GM21576 (cell line): Measurements from ENCODE around the gene NLRP12.
"Not testable (repeated sequence)": the region's sequence is repeated elsewhere in the genome, so short reads cannot be mapped to it uniquely, and the experiment has no call there.

ENCODE experiments used
- ATAC-seq: cut with Tn5 transposase; IDR thresholded peaks from one replicate; pipeline ENCODE4 v1.9.1; 2021; ENCODE audit warnings: mild to moderate bottlenecking, moderate library complexity; ENCODE audit not compliant: unreplicated experiment

The NLRP12 gene

GRCh38 chr19:53824134-53824611 lies at the start of gene NLRP12:
TSS of gene NLRP12 (minus strand) at chr19:53824314. CDS start at chr19:53824174, 140 bp downstream.
- ATAC-seq: no peak

- ATAC-seq: no peak
Observed at GRCh38 chr19:53872762-53873161, 48.6 kb upstream of the NLRP12 start.

GRCh38 chr19:53871454-53871853 lies 47.3 kb upstream of the NLRP12 start:
- no peak for ATAC-seq

GRCh38 chr19:53870485-53870844 lies 46.4 kb upstream of the NLRP12 start:
- ATAC-seq: no peak

- not testable (repeated sequence) for ATAC-seq
Observed at GRCh38 chr19:53869805-53870484, 45.8 kb upstream of the NLRP12 start.

- peak; percentile 27 for ATAC-seq
Observed at GRCh38 chr19:53868892-53869804, 45.0 kb upstream of the NLRP12 start.

GRCh38 chr19:53868091-53868891 lies 44.2 kb upstream of the NLRP12 start:
- ATAC-seq: no peak

- ATAC-seq: peak; percentile 69
Observed at GRCh38 chr19:53867225-53868090, 43.3 kb upstream of the NLRP12 start, which contains the start of gene MYADM. TSS of gene MYADM (plus strand) at chr19:53867883. CDS start at chr19:53873530, 5,647 bp downstream.

- ATAC-seq: no peak
Observed at GRCh38 chr19:53866865-53867224, 42.7 kb upstream of the NLRP12 start.

- ATAC-seq: peak; percentile 36
Observed at GRCh38 chr19:53865918-53866864, 42.1 kb upstream of the NLRP12 start.

- ATAC-seq: no peak
Observed at GRCh38 chr19:53865523-53865917, 41.4 kb upstream of the NLRP12 start.

- no peak for ATAC-seq
Observed at GRCh38 chr19:53864308-53864836, 40.3 kb upstream of the NLRP12 start.

- peak; percentile 48 for ATAC-seq
Observed at GRCh38 chr19:53853707-53854106, 29.6 kb upstream of the NLRP12 start.

- no peak for ATAC-seq
Observed at GRCh38 chr19:53849237-53849676, 25.1 kb upstream of the NLRP12 start.

- ATAC-seq: no peak
Observed at GRCh38 chr19:53847555-53847954, 23.4 kb upstream of the NLRP12 start.

GRCh38 chr19:53844849-53845246 lies 20.7 kb upstream of the NLRP12 start:
- no peak for ATAC-seq

GRCh38 chr19:53840914-53841313 lies 16.8 kb upstream of the NLRP12 start:
- ATAC-seq: not testable (repeated sequence)

- ATAC-seq: not testable (repeated sequence)
Observed at GRCh38 chr19:53840241-53840640, 16.1 kb upstream of the NLRP12 start.

- ATAC-seq: not testable (repeated sequence)
Observed at GRCh38 chr19:53838446-53838845, 14.3 kb upstream of the NLRP12 start.
